ENCODE data around the gene ARHGAP44. TPM values are rescaled to one million over a fixed set of nuclear protein-coding genes. Genes with fewer than 3 reads are reported as not detected.

ARHGAP44 gene
- total and polyA plus RNA-seq, 2 of the 4 experiments (the other 2 are of a cell fraction), result 0.54 to 1.0 TPM

- intact Hi-C loops (cut with micrococcal nuclease), result no loop called here
- WGBS, 2 experiments (ENCODE audit: extremely low coverage in 2 of 2, insufficient read length in 1 of 2), result no CpG with 5 or more reads among the region's 5 CpGs
These were observed 235.9 kb downstream of the ARHGAP44 start for GRCh38 chr17:13025258-13025627.

More at GRCh38 chr17:13025258-13025627, 235.9 kb downstream of the ARHGAP44 start:
- Histone ChIP-seq H3K23ac (ENCODE audit: low read depth, low read length) (no peak overlapping the region), H2BK5ac (ENCODE audit: low read depth, low read length, poor library complexity, severe bottlenecking) (peak overlapping the region; percentile 65), H3K18ac (ENCODE audit: low read depth, low read length) (no peak overlapping the region), H2AFZ (replicated peaks; ENCODE audit: low read length, poor library complexity) (no peak overlapping the region), H2BK120ac (ENCODE audit: low read depth, low read length) (no peak overlapping the region), H3K4ac (ENCODE audit: low read depth, low read length) (no peak overlapping the region), H3K4me2 (ENCODE audit: low read depth, low read length) (no peak overlapping the region), H2BK20ac (ENCODE audit: low read depth, low read length) (no peak overlapping the region), H4K5ac (ENCODE audit: low read depth, low read length) (no peak overlapping the region), H3K27me3 (ENCODE audit: control insufficient read depth, insufficient read depth, low read length) (peaks cover 2% of the 10 kb centered on the region; the same call in 1 of the 2 replicates), H3K79me1 (ENCODE audit: low read depth in 1 of 2, low read length in 2 of 2) (no peaks in the 10 kb centered on the region), H3K9ac (ENCODE audit: low read depth, low read length) (no peak overlapping the region), H2BK15ac (ENCODE audit: low read depth, low read length) (no peak overlapping the region), H4K91ac (ENCODE audit: insufficient read depth, low read depth, low read length) (no peak overlapping the region), H3K27ac (ENCODE audit: insufficient read depth, low read length) (no peak overlapping the region), H4K20me1 (ENCODE audit: insufficient read depth, low read length) (no peaks in the 10 kb centered on the region), H3K9me1 (ENCODE audit: insufficient read depth, low read length) (peaks cover 4% of the 10 kb centered on the region; the same call in 1 of the 2 replicates), H2AK5ac (ENCODE audit: low read depth, low read length) (0 out of 2 replicates have a peak overlapping the region, but pooled peaks have one; percentile 18), H3K36me3 (ENCODE audit: control insufficient read depth, insufficient read depth, low read length) (no peaks in the 10 kb centered on the region), H3K56ac (ENCODE audit: extremely low read depth, insufficient read depth, low read length) (no peak overlapping the region), H3K4me1 (ENCODE audit: control insufficient read depth, insufficient read depth, low read length) (no peaks in the 10 kb centered on the region), H3K14ac (replicated peaks; ENCODE audit: low read depth, low read length) (no peak overlapping the region), H4K8ac (ENCODE audit: low read depth in 2 of 2, low read length in 2 of 2) (no peak overlapping the region), H3K4me3 (ENCODE audit: insufficient read depth, low read depth, low read length) (no peak overlapping the region), H3K9me3 (ENCODE audit: control insufficient read depth, insufficient read depth, low read length) (no peaks in the 10 kb centered on the region), H2AK9ac (replicated peaks; ENCODE audit: low read depth, low read length, poor library complexity) (no peak overlapping the region)
- no peak for TF ChIP-seq FOS (IDR thresholded peaks at IDR 0.05; ENCODE audit: low read depth, low read length)
- TF ChIP-seq CHD1 (IDR thresholded peaks at IDR 0.05; ENCODE audit: low read depth, low read length), result no peak
- no peak for TF ChIP-seq RFX5 (IDR thresholded peaks at IDR 0.05; ENCODE audit: low read depth, low read length)
- no peak for TF ChIP-seq USF2 (IDR thresholded peaks at IDR 0.05; ENCODE audit: low read depth, low read length)
- TF ChIP-seq RAD21 (IDR thresholded peaks at IDR 0.05; ENCODE audit: low read length), result no peak
- TF ChIP-seq CEBPB (IDR thresholded peaks at IDR 0.05; ENCODE audit: low read depth, low read length), result no peak
- no peak for TF ChIP-seq BHLHE40 (IDR thresholded peaks at IDR 0.05; ENCODE audit: low read depth, low read length)
- no peak for TF ChIP-seq SMC3 (IDR thresholded peaks at IDR 0.05; ENCODE audit: low read depth, low read length)
- TF ChIP-seq ELK1 (IDR thresholded peaks at IDR 0.05; ENCODE audit: borderline replicate concordance, low read depth, low read length), result no peak
- no peak for TF ChIP-seq CTCF (conservative IDR thresholded peaks at IDR 0.05; ENCODE audit: low read depth, low read length)
- no peak for TF ChIP-seq NFE2L2 (IDR thresholded peaks at IDR 0.05; ENCODE audit: low read depth, low read length)
- dilution Hi-C loops (cut with HindIII; ENCODE audit: low sequenced_read_pairs, unreplicated experiment) (no loop called here), in situ Hi-C loops (cut with MboI; ENCODE audit: low sequenced_read_pairs) (no loop called here)
- CTCF ChIA-PET, result no interaction called here
- no peak for ATAC-seq (ENCODE audit: low read depth)
- no peak for DNase-seq
- no TSS peak for BruUV-seq (replicated peaks)
- POLR2A ChIA-PET (ENCODE audit: unreplicated experiment), result no interaction called here

Measured in IMR-90 (cell line).